HG03354 (cell line): ENCODE data around the gene SLC35E3.
"Not testable (repeated sequence)": the region's sequence is repeated elsewhere in the genome, so short reads cannot be mapped to it uniquely, and the experiment has no call there.

Source experiments
- ATAC-seq: cut with Tn5 transposase; IDR thresholded peaks from one replicate; pipeline ENCODE4 v1.9.1; 2021; ENCODE audit warnings: mild to moderate bottlenecking; ENCODE audit not compliant: unreplicated experiment, poor library complexity, severe bottlenecking

Gene SLC35E3

GRCh38 chr12:68792952-68793351, 47.0 kb downstream of the SLC35E3 start:
- ATAC-seq, result peak; percentile 93

- ATAC-seq, result no peak
Measured at GRCh38 chr12:68793436-68793835, 47.5 kb downstream of the SLC35E3 start.

GRCh38 chr12:68793975-68794652, 48.1 kb downstream of the SLC35E3 start:
- no peak for ATAC-seq

GRCh38 chr12:68794653-68795251, 48.8 kb downstream of the SLC35E3 start:
- ATAC-seq, result no peak

- ATAC-seq, result no peak
Measured at GRCh38 chr12:68796399-68796798, 50.4 kb downstream of the SLC35E3 start.

GRCh38 chr12:68798882-68799234, 52.9 kb downstream of the SLC35E3 start:
- no peak for ATAC-seq

- ATAC-seq, result no peak
Measured at GRCh38 chr12:68800294-68800693, 54.3 kb downstream of the SLC35E3 start.

- not testable (repeated sequence) for ATAC-seq
Measured at GRCh38 chr12:68801124-68801523, 55.1 kb downstream of the SLC35E3 start.

- ATAC-seq, result not testable (repeated sequence)
Measured at GRCh38 chr12:68802372-68802745, 56.4 kb downstream of the SLC35E3 start.

GRCh38 chr12:68802911-68803651, 57.1 kb downstream of the SLC35E3 start:
- ATAC-seq, result not testable (repeated sequence)

- ATAC-seq, result no peak
Measured at GRCh38 chr12:68803948-68804656, 58.1 kb downstream of the SLC35E3 start.

- no peak for ATAC-seq
Measured at GRCh38 chr12:68804657-68805591, 58.9 kb downstream of the SLC35E3 start.

- no peak for ATAC-seq
Measured at GRCh38 chr12:68805592-68806120, 59.7 kb downstream of the SLC35E3 start.

- ATAC-seq, result no peak
Measured at GRCh38 chr12:68806488-68807237, 60.7 kb downstream of the SLC35E3 start.

GRCh38 chr12:68807274-68807575, 61.2 kb downstream of the SLC35E3 start:
- ATAC-seq, result not testable (repeated sequence)

- ATAC-seq, result peak; percentile 75
Measured at GRCh38 chr12:68807576-68808387, 61.8 kb downstream of the SLC35E3 start, which contains the start of gene MDM2. TSS of gene MDM2 (plus strand) at chr12:68808177. CDS start at chr12:68808478, 301 bp downstream.

- ATAC-seq, result peak; percentile 65
Measured at GRCh38 chr12:68808388-68809189, 62.6 kb downstream of the SLC35E3 start.
